ENCODE measurements around the gene EPS15.
"Not testable (repeated sequence)": the region's sequence is repeated elsewhere in the genome, so short reads cannot be mapped to it uniquely, and the experiment has no call there.

The EPS15 gene

DNA sequence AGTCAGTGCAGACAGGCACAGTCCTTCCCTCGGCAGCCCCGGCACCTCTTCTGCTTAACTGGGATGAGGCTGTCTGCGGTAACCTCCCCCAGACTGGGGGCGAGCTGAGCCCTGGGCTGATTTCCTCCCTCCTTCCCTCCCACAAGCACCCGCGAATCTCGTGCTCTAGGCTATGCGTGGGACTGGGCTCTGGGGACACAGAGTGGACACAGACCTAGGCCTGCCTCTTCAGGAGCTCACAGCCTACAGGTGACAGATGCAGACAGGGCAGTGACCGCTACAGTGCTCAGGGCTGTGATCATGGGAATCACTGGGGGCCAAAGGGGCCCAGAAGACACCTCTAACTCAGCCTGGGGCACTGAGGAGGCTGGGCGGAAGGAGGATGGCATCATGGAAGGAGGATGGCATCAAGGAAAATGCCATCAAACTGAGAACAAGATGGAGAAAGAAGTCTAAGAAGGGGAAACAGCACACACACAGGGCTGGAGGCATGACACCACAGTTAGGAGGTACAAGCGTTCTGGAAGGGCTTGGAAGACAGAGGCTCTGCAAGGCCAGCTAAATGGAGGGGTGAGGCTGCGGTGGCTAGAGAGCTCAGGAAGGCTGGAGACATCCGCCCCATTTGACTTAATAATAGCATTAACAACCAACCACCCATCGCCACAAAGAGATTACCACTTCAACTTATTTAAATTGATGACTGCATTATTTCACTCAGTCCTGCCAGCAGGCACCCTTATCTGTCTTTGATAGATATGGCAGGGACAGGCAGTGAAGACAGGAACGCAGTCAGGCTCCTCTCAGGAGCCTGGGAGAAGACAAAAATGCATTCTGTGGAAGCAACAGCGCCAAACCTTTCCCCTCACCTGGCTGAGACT lies 192.9 kb downstream of the EPS15 start:
- Histone ChIP-seq H3K4me1 (ENCODE audit: control insufficient read depth, insufficient read depth, low read length, unreplicated experiment) (peaks cover 11% of the 10 kb centered on the region), H2AFZ (ENCODE audit: low read length, unreplicated experiment) (no peak overlapping the region), H3K27me3 (ENCODE audit: insufficient read depth, low read length) (peaks cover 6% of the 10 kb centered on the region; the same call in 1 of the 2 replicates), H3K36me3 (ENCODE audit: insufficient read depth, low read length) (no peaks in the 10 kb centered on the region), H3K27ac (ENCODE audit: low read depth, low read length) (no peak overlapping the region), H3K4me3 (ENCODE audit: low read depth, low read length) (no peak overlapping the region), H3K79me2 (ENCODE audit: control insufficient read depth, insufficient read depth, low read length, unreplicated experiment) (no peaks in the 10 kb centered on the region)

DNA sequence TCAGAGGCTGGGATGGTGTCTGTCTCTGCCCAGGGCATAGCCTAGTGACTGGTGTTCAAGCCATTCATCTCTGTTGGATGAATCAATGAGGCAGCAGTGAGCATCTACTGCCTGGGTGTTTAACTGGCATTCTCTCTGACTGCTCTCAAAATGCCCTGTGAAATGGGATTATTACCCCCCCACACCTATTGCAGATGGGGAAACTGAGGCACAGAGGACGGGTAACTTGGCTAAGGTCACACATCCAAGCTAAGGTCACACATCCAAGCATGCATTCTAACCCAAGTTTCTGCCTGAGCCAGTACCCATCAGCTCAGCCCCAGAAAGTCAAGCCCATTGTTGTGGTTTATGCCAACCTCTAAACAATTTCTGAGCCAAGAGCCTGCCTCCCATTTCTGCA lies 193.7 kb downstream of the EPS15 start:
- H3K4me1 ChIP-seq (ENCODE audit: control insufficient read depth, insufficient read depth, low read length, unreplicated experiment), result peaks cover 5% of the 10 kb centered on the region
- H3K36me3 ChIP-seq (ENCODE audit: insufficient read depth, low read length), result no peaks in the 10 kb centered on the region
- H3K4me3 ChIP-seq (ENCODE audit: low read depth, low read length), result no peak overlapping the region
- H2AFZ ChIP-seq (ENCODE audit: low read length, unreplicated experiment), result no peak overlapping the region
- no peaks in the 10 kb centered on the region for H3K79me2 ChIP-seq (ENCODE audit: control insufficient read depth, insufficient read depth, low read length, unreplicated experiment)
- no peak overlapping the region for H3K27ac ChIP-seq (ENCODE audit: low read depth, low read length)
- peaks cover 6% of the 10 kb centered on the region; the same call in 1 of the 2 replicates for H3K27me3 ChIP-seq (ENCODE audit: insufficient read depth, low read length)

DNA sequence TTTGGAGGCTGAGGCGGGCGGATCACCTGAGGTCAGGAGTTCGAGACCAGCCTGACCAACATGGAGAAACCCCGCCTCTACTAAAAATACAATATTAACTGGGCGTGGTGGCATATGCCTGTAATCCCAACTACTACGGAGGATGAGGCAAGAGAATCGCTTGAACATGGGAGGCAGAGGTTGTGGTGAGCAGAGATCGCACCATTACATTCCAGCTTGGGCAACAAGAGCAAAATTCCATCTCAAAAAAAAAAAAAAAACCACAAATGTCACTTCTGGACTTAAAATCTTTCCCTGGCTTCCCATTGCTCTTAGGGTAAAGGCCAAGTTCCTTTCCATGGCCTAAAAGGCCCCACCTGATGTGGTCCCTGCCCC lies 194.1 kb downstream of the EPS15 start:
- H3K27ac ChIP-seq (ENCODE audit: low read depth, low read length); H3K27me3 ChIP-seq (ENCODE audit: insufficient read depth, low read length); H3K79me2 ChIP-seq (ENCODE audit: control insufficient read depth, insufficient read depth, low read length, unreplicated experiment); H3K36me3 ChIP-seq (ENCODE audit: insufficient read depth, low read length); H2AFZ ChIP-seq (ENCODE audit: low read length, unreplicated experiment); H3K4me3 ChIP-seq (ENCODE audit: low read depth, low read length); H3K4me1 ChIP-seq (ENCODE audit: control insufficient read depth, insufficient read depth, low read length, unreplicated experiment): not testable (repeated sequence)

DNA sequence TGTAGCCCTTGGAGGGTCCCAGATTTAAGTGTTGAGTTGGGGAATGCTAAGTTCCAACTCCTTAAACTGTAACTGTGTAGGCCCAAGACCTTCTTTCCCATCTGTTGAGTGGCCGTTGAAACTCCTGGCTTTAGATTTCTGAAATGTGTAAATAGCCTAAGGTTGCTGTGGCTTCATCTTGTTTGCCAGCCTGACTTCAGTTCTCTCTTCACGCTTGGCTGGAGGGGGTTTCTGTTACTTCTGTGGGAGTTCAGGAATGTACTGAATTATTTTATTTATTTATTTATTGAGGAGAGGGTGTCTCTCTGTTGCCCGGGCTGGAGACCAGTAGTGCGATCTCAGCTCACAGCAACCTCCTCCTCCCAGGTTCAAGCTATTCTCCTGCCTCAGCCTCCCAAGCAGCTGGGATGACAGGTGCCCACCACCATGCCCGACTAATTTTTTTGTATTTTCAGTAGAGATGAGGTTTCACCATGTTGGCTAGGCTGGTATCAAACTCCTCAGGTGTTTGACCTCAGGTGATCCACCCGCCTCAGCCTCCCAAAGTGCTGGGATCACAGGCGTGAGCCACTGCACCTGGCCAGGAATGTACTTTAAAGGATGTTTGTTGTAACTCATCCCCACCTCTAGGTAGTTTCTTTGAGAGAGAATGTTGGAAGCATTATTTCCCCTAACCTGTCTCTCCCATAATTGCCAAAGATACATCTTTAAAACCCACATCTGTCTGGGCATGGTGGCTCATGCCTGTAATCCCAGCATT lies 194.6 kb downstream of the EPS15 start:
- Histone ChIP-seq H3K4me1 (ENCODE audit: control insufficient read depth, insufficient read depth, low read length, unreplicated experiment) (peaks cover 5% of the 10 kb centered on the region), H3K27me3 (ENCODE audit: insufficient read depth, low read length) (no peaks in the 10 kb centered on the region), H3K4me3 (ENCODE audit: low read depth, low read length) (no peak overlapping the region), H3K27ac (ENCODE audit: low read depth, low read length) (no peak overlapping the region), H2AFZ (ENCODE audit: low read length, unreplicated experiment) (no peak overlapping the region), H3K79me2 (ENCODE audit: control insufficient read depth, insufficient read depth, low read length, unreplicated experiment) (no peaks in the 10 kb centered on the region), H3K36me3 (ENCODE audit: insufficient read depth, low read length) (no peaks in the 10 kb centered on the region)

DNA sequence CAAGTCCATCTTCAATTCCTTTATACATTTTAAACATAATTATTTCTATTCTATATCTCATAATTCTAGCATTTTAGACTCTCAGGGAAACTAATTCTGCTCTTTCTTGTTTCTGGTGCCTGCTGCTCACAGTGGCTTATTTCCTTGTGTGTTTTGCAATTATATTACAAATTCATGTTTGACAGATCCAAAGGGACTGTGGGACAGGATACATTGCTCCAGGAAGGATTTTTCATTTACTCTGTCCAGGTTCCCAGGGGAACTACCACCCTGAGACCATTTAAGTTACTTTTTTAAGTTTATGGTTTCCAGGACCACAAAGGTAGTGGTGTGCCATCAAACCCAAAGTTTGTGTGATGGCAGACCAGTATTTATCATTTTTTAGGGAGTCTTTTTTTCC lies 195.3 kb downstream of the EPS15 start:
- Histone ChIP-seq H3K27ac (ENCODE audit: low read depth, low read length) (no peak overlapping the region), H3K79me2 (ENCODE audit: control insufficient read depth, insufficient read depth, low read length, unreplicated experiment) (no peaks in the 10 kb centered on the region), H3K4me1 (ENCODE audit: control insufficient read depth, insufficient read depth, low read length, unreplicated experiment) (peaks cover 1% of the 10 kb centered on the region), H3K27me3 (ENCODE audit: insufficient read depth, low read length) (no peaks in the 10 kb centered on the region), H3K4me3 (ENCODE audit: low read depth, low read length) (no peak overlapping the region), H3K36me3 (ENCODE audit: insufficient read depth, low read length) (no peaks in the 10 kb centered on the region), H2AFZ (ENCODE audit: low read length, unreplicated experiment) (no peak overlapping the region)

DNA sequence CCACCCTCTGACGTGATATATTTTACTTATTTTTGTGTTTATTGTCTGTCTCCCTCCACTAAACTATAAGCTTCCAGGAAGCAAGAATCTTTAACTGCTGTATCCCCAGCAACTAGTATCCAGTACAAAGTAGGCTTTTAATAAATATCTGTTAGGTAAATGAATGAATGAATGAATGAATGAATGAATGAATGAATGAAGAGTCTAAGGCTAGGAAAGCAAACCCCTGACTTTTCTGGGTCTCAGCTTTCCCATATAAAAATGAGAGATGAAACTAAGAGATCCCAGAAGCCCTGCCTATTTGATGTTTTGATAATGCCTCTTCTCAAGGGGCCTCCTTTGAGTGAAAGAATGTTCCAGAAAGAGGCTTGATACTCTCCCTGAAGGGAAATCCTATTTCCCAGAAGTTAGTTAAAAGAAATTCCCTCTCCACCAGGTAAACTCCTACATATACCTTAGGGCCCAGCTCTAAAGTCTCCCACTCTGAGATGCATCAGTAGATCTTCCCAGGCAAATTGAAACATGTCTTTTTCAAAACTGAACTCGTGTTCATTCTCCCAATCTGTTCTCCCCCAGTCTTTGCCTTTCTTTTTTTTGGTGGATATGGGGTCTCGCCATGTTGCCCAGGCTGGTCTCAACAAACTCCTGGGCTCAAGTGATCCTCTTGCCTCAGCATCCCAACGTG lies 196.5 kb downstream of the EPS15 start:
- H3K27me3 ChIP-seq (ENCODE audit: insufficient read depth, low read length), result no peaks in the 10 kb centered on the region
- H3K4me3 ChIP-seq (ENCODE audit: low read depth, low read length), result no peak overlapping the region

DNA sequence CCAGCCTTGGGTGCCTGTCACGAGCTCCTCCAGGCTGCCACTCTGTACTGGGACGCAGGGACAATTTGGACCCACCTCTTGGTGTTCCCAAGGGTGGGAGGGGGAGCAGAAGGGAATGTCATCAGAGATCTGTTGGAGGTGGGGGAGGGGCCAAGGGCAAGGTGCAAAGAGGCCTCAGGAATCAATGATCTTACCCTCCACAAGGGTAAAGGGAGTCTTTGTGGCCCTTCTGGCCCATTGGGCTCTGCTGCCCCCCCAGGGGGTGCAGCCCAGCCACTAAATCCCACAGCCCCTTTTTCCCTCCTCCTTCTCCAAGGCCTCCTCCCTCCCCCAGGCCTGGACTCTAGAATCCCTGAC lies 197.2 kb downstream of the EPS15 start:
- no peaks in the 10 kb centered on the region for H3K79me2 ChIP-seq (ENCODE audit: control insufficient read depth, insufficient read depth, low read length, unreplicated experiment)
- no peaks in the 10 kb centered on the region for H3K4me1 ChIP-seq (ENCODE audit: control insufficient read depth, insufficient read depth, low read length, unreplicated experiment)
- no peaks in the 10 kb centered on the region for H3K36me3 ChIP-seq (ENCODE audit: insufficient read depth, low read length)
- H3K4me3 ChIP-seq (ENCODE audit: low read depth, low read length), result no peak overlapping the region
- H2AFZ ChIP-seq (ENCODE audit: low read length, unreplicated experiment), result no peak overlapping the region
- H3K27ac ChIP-seq (ENCODE audit: low read depth, low read length), result no peak overlapping the region
- no peaks in the 10 kb centered on the region for H3K27me3 ChIP-seq (ENCODE audit: insufficient read depth, low read length)

More for the DNA sequence above, 196.5 kb downstream of the EPS15 start:
- no peaks in the 10 kb centered on the region for H3K79me2 ChIP-seq (ENCODE audit: control insufficient read depth, insufficient read depth, low read length, unreplicated experiment)
- H3K4me1 ChIP-seq (ENCODE audit: control insufficient read depth, insufficient read depth, low read length, unreplicated experiment), result no peaks in the 10 kb centered on the region
- no peaks in the 10 kb centered on the region for H3K36me3 ChIP-seq (ENCODE audit: insufficient read depth, low read length)
- no peak overlapping the region for H3K27ac ChIP-seq (ENCODE audit: low read depth, low read length)
- no peak overlapping the region for H2AFZ ChIP-seq (ENCODE audit: low read length, unreplicated experiment)

DNA sequence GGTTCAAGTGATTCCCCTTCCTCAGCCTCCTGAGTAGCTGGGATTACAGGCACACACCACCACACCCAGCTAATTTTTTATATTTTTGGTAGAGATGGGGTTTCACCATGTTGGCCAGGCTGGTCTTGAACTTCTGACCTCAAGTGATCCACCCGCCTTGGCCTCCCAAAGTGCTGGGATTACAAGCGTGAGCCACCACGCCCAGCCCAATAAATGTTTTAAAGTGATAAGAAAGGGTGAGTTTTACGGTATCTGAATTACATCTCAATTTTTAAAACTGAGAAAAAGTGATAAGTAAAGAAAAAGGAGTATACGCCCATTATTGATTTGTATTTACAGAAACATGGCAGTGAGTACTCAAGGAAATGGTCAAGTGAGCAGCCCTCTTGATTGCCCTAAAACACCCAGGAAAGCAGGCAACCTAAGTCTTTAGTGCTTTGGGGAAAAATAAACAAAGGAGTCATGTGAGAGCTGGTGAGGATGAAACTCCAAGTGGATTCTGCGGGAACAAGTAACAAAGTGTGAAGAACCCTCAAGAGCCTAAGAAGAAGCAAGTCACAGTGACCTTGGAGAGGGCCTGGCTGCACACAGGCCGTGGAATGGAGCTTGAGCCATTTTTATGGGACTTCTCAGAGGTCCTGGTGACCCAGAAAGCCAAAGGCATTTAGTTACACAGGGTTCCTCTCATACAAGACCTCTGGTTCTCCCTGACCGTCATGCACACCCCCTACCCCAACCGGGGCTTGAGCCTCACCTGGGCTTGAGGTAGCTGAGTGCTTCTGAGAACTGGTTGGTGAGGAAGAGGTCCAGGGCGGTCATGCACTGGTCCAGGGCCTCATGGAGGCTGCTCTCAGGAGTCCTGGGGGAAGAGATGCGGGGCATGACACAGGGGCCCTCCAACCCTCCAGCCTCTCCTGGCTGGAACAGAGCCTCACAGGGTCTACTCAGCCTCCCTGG lies 197.8 kb downstream of the EPS15 start:
- Histone ChIP-seq H3K4me1 (ENCODE audit: control insufficient read depth, insufficient read depth, low read length, unreplicated experiment) (no peaks in the 10 kb centered on the region), H3K27ac (ENCODE audit: low read depth, low read length) (no peak overlapping the region), H3K36me3 (ENCODE audit: insufficient read depth, low read length) (no peaks in the 10 kb centered on the region), H3K79me2 (ENCODE audit: control insufficient read depth, insufficient read depth, low read length, unreplicated experiment) (no peaks in the 10 kb centered on the region), H2AFZ (ENCODE audit: low read length, unreplicated experiment) (no peak overlapping the region), H3K27me3 (ENCODE audit: insufficient read depth, low read length) (no peaks in the 10 kb centered on the region), H3K4me3 (ENCODE audit: low read depth, low read length) (no peak overlapping the region)

DNA sequence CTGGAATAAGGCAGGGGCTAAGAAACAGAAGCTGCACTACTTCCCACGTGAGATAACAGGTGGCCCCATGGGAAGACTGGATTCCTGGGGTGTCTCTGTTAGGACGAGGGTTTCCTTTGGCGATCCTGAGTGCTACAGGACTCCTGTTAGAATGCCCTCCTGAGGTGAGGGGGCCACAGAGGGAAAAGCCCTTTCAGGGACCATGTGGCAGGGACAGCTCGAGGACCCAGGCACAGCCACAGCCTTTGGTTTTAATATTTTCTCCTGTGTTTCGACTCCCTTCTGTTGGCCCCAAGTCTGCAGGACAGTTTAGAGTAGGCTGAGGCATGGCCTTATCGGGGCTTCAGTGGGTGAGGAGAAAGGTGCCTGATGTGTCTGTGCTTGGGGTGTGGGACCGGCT lies 201.3 kb downstream of the EPS15 start:
- no peaks in the 10 kb centered on the region for H3K36me3 ChIP-seq (ENCODE audit: insufficient read depth, low read length)
- H3K27me3 ChIP-seq (ENCODE audit: insufficient read depth, low read length), result no peaks in the 10 kb centered on the region
- H2AFZ ChIP-seq (ENCODE audit: low read length, unreplicated experiment), result no peak overlapping the region
- H3K27ac ChIP-seq (ENCODE audit: low read depth, low read length), result no peak overlapping the region
- peaks cover 17% of the 10 kb centered on the region for H3K4me1 ChIP-seq (ENCODE audit: control insufficient read depth, insufficient read depth, low read length, unreplicated experiment)
- H3K4me3 ChIP-seq (ENCODE audit: low read depth, low read length), result no peak overlapping the region
- no peaks in the 10 kb centered on the region for H3K79me2 ChIP-seq (ENCODE audit: control insufficient read depth, insufficient read depth, low read length, unreplicated experiment)

DNA sequence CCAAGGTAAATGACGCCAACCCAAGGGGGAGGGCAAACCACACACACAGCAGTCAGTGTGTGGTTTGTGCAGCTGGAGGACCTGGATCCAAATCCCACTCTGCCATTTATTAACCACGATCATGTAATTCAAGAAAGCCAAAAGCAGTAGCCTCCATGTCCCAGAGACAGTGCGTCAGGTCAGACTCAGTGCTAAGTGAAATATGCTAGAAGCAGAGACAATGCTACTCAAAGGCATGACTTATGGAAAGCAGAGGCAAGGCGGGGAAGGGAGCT lies 202.3 kb downstream of the EPS15 start:
- Histone ChIP-seq H3K79me2 (ENCODE audit: control insufficient read depth, insufficient read depth, low read length, unreplicated experiment) (no peaks in the 10 kb centered on the region), H3K4me3 (ENCODE audit: low read depth, low read length) (no peak overlapping the region), H3K27me3 (ENCODE audit: insufficient read depth, low read length) (no peaks in the 10 kb centered on the region), H3K27ac (ENCODE audit: low read depth, low read length) (no peak overlapping the region), H2AFZ (ENCODE audit: low read length, unreplicated experiment) (no peak overlapping the region), H3K4me1 (ENCODE audit: control insufficient read depth, insufficient read depth, low read length, unreplicated experiment) (peaks cover 17% of the 10 kb centered on the region), H3K36me3 (ENCODE audit: insufficient read depth, low read length) (no peaks in the 10 kb centered on the region)
